Peyer's patch (tissue), 4 donors: ENCODE results near the gene RPA3.

Source experiments
- POLR2A ChIP-seq, 2 donors: fragments of 450-650 bp; IDR thresholded peaks; one replicate each; pipeline ENCODE4 v1.5.1; 2017; ENCODE audit warnings: antibody characterized with exemption in 2 of 2, mild to moderate bottlenecking in 2 of 2, moderate library complexity in 2 of 2
- TF ChIP-seq, protein P1 (sequence below), 6 experiments: fragments of 450-650 bp in 4 of 6; fragments of 200-600 bp in 2 of 6; sonication (generic) in 1 of 6; IDR thresholded peaks; one replicate each; pipeline ENCODE4 v1.5.1; 2017 to 2019; ENCODE audit warnings: antibody characterized with exemption in 6 of 6, mild to moderate bottlenecking in 3 of 6, moderate library complexity in 1 of 6

DNA sequence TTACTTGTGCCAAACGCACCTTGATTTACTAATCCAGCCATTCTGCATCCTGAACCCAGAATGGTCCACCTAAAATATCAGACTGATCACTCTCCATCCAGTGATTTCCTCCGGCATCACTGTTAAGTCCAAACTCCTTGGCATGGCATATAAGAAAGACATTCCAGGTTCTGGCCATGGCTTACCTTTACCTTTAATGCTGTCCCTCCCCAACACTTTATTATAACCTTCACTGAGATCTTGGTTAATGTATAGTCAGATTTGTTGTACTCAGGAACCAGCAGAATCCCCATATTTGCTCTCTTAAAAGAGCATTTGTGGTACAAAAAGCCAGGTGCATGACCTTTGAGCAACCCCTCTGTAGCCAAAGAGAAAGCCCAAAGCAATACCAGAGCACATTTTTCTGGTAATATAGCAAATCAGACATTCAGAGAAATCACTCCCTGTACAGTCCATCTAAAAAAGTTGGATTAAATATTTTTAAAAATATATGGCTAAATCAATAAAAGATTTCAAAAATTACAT is 67.7 kb downstream of the RPA3 start:
- TF ChIP-seq, protein P1, sequence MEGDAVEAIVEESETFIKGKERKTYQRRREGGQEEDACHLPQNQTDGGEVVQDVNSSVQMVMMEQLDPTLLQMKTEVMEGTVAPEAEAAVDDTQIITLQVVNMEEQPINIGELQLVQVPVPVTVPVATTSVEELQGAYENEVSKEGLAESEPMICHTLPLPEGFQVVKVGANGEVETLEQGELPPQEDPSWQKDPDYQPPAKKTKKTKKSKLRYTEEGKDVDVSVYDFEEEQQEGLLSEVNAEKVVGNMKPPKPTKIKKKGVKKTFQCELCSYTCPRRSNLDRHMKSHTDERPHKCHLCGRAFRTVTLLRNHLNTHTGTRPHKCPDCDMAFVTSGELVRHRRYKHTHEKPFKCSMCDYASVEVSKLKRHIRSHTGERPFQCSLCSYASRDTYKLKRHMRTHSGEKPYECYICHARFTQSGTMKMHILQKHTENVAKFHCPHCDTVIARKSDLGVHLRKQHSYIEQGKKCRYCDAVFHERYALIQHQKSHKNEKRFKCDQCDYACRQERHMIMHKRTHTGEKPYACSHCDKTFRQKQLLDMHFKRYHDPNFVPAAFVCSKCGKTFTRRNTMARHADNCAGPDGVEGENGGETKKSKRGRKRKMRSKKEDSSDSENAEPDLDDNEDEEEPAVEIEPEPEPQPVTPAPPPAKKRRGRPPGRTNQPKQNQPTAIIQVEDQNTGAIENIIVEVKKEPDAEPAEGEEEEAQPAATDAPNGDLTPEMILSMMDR (IDR thresholded peaks at IDR 0.05) = no peak
- no peak for TF ChIP-seq POLR2A (IDR thresholded peaks at IDR 0.05)
